Liver (tissue), 9 donors: ENCODE results near the gene BRAT1. TPM values are rescaled to one million over a fixed set of nuclear protein-coding genes. Genes with fewer than 3 reads are reported as not detected.

ENCODE experiments used
- DNase-seq: peaks from one replicate; pipeline ENCODE4 v3.0.0-alpha.2; 2017; ENCODE audit warnings: low spot score
- H3K27ac ChIP-seq, 2 donors: one replicate each; pipeline ENCODE4 v1.7.0; 2013; ENCODE audit warnings: inconsistent platforms in 2 of 2, low read length in 2 of 2, control low read depth in 1 of 2, low read depth in 1 of 2, mild to moderate bottlenecking in 1 of 2
- H3K27me3 ChIP-seq, 4 donors: one replicate each; pipeline versions ENCODE4 v1.6.1 to v1.7.0; 2013; ENCODE audit warnings: low read length in 3 of 4, inconsistent platforms in 1 of 4, mild to moderate bottlenecking in 1 of 4, moderate library complexity in 1 of 4; ENCODE audit not compliant: control insufficient read depth in 4 of 4, insufficient read depth in 4 of 4
- H3K36me3 ChIP-seq, 4 donors: one replicate each; pipeline versions ENCODE4 v1.6.1 to v1.7.0; 2013; ENCODE audit warnings: low read length in 3 of 4, mild to moderate bottlenecking in 3 of 4, low read depth in 1 of 4, moderate library complexity in 1 of 4; ENCODE audit not compliant: control insufficient read depth in 4 of 4, insufficient read depth in 3 of 4
- H3K4me1 ChIP-seq, 4 donors: one replicate each; pipeline versions ENCODE4 v1.6.1 to v1.7.0; 2013; ENCODE audit warnings: low read length in 3 of 4, mild to moderate bottlenecking in 3 of 4, moderate library complexity in 1 of 4; ENCODE audit not compliant: control insufficient read depth in 4 of 4, insufficient read depth in 4 of 4
- H3K4me3 ChIP-seq, 3 donors: one replicate each; pipeline versions ENCODE4 v1.6.1 to v1.7.0; 2013; ENCODE audit warnings: low read length in 3 of 3, control low read depth in 1 of 3, low read depth in 1 of 3, mild to moderate bottlenecking in 1 of 3
- H3K9ac ChIP-seq, 2 donors: one replicate each; pipeline ENCODE4 v1.7.0; 2013; ENCODE audit warnings: low read length in 2 of 2, mild to moderate bottlenecking in 2 of 2, moderate library complexity in 2 of 2, control low read depth in 1 of 2, low read depth in 1 of 2
- H3K9me3 ChIP-seq, 4 donors: one replicate each; pipeline versions ENCODE4 v1.6.1 to v1.7.0; 2013; ENCODE audit warnings: low read length in 3 of 4; ENCODE audit not compliant: control insufficient read depth in 4 of 4
- EGR1 ChIP-seq, 2 donors: IDR thresholded peaks; 2 replicates each; pipeline ENCODE4 v1.6.1; 2016 to 2018; ENCODE audit warnings: antibody characterized with exemption in 2 of 2, low read depth in 2 of 2
- GABPA ChIP-seq, 2 donors: IDR thresholded peaks in 1 of 2; conservative IDR thresholded peaks in 1 of 2; 2 replicates each; pipeline ENCODE4 v1.6.1; 2016; ENCODE audit warnings: antibody characterized with exemption in 2 of 2, mild to moderate bottlenecking in 1 of 2, moderate library complexity in 1 of 2
- HNF4A ChIP-seq, 2 donors: conservative IDR thresholded peaks; 2 replicates each; pipeline ENCODE4 v1.6.1; 2016; ENCODE audit warnings: antibody characterized with exemption in 2 of 2, mild to moderate bottlenecking in 2 of 2
- HNF4G ChIP-seq: IDR thresholded peaks from 2 replicates; pipeline ENCODE4 v1.6.1; 2016; ENCODE audit warnings: antibody characterized with exemption
- RAD21 ChIP-seq, 2 donors: IDR thresholded peaks; 2 replicates each; pipeline ENCODE4 v1.6.1; 2016; ENCODE audit warnings: antibody characterized with exemption in 2 of 2, mild to moderate bottlenecking in 2 of 2
- RXRA ChIP-seq, 2 donors: IDR thresholded peaks; 2 replicates each; pipeline ENCODE4 v1.6.1; 2017 to 2018; ENCODE audit warnings: antibody characterized with exemption in 2 of 2, mild to moderate bottlenecking in 1 of 2
- SP1 ChIP-seq: IDR thresholded peaks from 2 replicates; pipeline ENCODE4 v1.6.1; 2018; ENCODE audit warnings: antibody characterized with exemption, mild to moderate bottlenecking
- whole genome bisulfite sequencing: extraction: QIAGEN DNeasy Blood & Tissue Kit; methylation state at CpG from one replicate; pipeline ENCODE4 v1.1.7; 2013; 5-methylcytosine and 5-hydroxymethylcytosine counted together
- polyA plus RNA-seq, 2 donors: library from polyadenylated mRNA; stranded (reverse) in 1 of 2; unstranded in 1 of 2; fragments of 200-250 nt in 1 of 2; fragments of >200 nt in 1 of 2; fragmentation: Nextera tagmentation in 1 of 2; extraction: Ambion mirVana in 1 of 2; gene quantifications; one replicate each; pipeline versions ENCODE4 v1.2.1 to v1.2.3, GENCODE V29; 2013 to 2015
- total RNA-seq, 2 donors: library from RNA; depleted of rRNA; stranded (reverse); fragments of >200 nt; gene quantifications; one replicate each; pipeline ENCODE4 v1.2.3, GENCODE V29; 2014
- TF ChIP-seq, protein P1 (sequence below): IDR thresholded peaks from 2 replicates; pipeline ENCODE4 v1.6.1; 2016; ENCODE audit warnings: antibody characterized with exemption, mild to moderate bottlenecking
- TF ChIP-seq, protein P2 (sequence below): IDR thresholded peaks from 2 replicates; pipeline ENCODE4 v1.6.1; 2016; ENCODE audit warnings: antibody characterized with exemption
- donor health status: healthy.
- donor health status: healthy.
- donor health status: healthy.
- donor health status: healthy.
- donor health status: healthy.

The BRAT1 gene
- total and polyA plus RNA-seq, 4 donors = 10.0 to 20.7 (median 16.7) TPM

DNA sequence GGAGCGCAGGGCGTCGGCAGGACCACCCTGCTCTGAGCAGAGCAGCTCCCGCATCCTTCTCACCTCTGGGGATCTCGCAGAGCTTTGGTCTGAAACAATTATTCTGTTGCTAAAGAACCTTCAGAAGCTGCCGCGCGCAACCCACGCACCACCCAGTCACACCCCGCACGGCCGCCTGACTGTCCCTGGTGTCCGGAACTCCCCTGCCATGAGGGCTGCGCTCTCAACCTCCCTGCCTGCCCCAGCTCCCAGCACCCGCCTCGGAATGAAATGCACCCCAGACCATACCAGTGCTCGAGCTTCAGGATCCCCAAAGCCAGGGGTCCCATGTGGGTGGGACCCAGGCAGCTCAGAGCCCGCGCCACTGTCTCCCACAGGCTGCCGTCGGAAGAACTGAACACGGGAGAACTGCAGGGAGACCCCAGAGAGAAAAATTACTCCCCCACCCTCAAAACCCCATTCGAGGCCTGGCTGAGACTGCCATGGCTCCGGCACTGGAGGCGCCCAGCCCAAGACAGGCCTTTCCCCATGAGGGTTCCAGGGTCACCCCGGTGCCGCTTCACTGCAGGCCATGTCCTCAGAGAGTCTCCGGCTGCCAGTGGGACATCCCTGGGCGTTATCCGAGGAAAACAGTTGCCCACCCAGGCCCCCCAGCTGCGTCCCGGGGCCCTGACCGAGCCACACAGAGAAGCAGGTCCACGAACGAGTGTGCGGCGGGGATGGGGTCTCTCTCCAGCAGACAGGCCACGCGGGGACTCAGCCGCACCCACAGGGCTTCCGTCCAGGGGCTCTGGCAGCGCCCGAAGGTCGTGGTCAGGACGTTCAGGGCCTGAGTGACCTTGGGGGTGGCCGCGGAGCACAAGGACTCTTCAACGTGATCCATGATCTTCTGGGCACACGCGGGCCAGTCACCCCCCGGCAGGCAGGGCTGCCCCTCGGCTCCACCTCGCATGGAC, 12.1 kb downstream of the BRAT1 start:
- no peak for DNase-seq

DNA sequence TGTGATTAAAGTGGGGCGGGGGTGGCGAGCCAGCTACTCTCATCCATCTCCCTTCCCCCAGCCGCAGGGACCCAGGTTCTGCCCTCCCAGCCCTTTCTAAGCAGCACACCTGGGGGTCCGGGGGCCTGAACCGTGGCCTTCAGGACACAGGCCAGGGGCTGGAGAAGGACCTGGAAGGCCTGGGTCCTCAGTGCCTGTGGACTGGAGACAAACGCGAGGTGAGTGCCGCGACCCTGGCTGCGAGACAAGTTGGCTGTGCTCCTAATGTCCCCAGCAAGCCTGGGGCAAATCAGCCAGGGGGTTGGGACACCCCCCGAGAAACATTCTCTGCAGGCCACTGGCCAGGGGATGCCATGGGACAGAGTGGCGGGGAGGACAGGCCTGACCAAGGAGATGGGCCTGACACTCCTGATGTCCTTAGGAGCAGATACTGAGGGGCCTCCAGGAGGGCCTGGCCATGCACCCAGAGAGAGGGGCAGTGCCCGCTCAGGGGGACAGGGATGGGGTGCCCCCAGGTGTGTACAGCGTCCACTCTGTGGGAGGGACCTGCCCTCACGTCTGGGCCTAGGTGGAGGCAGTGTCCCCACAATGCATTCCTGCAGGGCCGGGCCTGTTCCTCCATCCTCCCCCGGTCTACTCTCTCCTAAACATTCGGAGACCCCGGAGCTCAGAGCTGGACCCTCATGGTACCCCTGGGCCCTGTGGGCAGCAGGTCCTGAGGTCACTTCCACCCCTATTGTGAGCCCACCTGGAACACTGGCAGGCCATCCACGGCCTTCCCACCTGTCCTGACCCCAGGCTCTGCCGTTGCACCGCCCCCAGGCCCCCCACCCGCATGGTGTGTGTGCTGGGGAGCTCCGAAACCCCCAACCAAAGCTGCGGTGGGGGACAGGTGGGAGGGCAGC, 13.1 kb downstream of the BRAT1 start:
- no peak overlapping the region for H3K4me3 ChIP-seq
- no peak overlapping the region for H3K9ac ChIP-seq
- no peaks in the 10 kb centered on the region for H3K4me1 ChIP-seq
- no peak for DNase-seq
- no peak overlapping the region for H3K27ac ChIP-seq
- TF ChIP-seq HNF4G (no peak), RXRA (IDR thresholded peaks at IDR 0.05) (no peak), GABPA (IDR thresholded peaks at IDR 0.05 in 1 of 2, conservative IDR thresholded peaks at IDR 0.05 in 1 of 2) (no peak), EGR1 (IDR thresholded peaks at IDR 0.05; ENCODE audit: low read depth in 2 of 2) (no peak)
- TF ChIP-seq, protein P1, sequence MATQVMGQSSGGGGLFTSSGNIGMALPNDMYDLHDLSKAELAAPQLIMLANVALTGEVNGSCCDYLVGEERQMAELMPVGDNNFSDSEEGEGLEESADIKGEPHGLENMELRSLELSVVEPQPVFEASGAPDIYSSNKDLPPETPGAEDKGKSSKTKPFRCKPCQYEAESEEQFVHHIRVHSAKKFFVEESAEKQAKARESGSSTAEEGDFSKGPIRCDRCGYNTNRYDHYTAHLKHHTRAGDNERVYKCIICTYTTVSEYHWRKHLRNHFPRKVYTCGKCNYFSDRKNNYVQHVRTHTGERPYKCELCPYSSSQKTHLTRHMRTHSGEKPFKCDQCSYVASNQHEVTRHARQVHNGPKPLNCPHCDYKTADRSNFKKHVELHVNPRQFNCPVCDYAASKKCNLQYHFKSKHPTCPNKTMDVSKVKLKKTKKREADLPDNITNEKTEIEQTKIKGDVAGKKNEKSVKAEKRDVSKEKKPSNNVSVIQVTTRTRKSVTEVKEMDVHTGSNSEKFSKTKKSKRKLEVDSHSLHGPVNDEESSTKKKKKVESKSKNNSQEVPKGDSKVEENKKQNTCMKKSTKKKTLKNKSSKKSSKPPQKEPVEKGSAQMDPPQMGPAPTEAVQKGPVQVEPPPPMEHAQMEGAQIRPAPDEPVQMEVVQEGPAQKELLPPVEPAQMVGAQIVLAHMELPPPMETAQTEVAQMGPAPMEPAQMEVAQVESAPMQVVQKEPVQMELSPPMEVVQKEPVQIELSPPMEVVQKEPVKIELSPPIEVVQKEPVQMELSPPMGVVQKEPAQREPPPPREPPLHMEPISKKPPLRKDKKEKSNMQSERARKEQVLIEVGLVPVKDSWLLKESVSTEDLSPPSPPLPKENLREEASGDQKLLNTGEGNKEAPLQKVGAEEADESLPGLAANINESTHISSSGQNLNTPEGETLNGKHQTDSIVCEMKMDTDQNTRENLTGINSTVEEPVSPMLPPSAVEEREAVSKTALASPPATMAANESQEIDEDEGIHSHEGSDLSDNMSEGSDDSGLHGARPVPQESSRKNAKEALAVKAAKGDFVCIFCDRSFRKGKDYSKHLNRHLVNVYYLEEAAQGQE = no peak
- TF ChIP-seq, protein P2, sequence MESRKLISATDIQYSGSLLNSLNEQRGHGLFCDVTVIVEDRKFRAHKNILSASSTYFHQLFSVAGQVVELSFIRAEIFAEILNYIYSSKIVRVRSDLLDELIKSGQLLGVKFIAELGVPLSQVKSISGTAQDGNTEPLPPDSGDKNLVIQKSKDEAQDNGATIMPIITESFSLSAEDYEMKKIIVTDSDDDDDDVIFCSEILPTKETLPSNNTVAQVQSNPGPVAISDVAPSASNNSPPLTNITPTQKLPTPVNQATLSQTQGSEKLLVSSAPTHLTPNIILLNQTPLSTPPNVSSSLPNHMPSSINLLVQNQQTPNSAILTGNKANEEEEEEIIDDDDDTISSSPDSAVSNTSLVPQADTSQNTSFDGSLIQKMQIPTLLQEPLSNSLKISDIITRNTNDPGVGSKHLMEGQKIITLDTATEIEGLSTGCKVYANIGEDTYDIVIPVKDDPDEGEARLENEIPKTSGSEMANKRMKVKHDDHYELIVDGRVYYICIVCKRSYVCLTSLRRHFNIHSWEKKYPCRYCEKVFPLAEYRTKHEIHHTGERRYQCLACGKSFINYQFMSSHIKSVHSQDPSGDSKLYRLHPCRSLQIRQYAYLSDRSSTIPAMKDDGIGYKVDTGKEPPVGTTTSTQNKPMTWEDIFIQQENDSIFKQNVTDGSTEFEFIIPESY = no peak
- H3K36me3 ChIP-seq = peaks cover 16 to 70% (median 30%) of the 10 kb centered on the region in 4 donors
- 94% methylated on average over 25 of the region's 25 CpGs for WGBS
- H3K9me3 ChIP-seq = no peaks in the 10 kb centered on the region
- H3K27me3 ChIP-seq = no peaks in the 10 kb centered on the region

More for the DNA sequence above, 12.1 kb downstream of the BRAT1 start:
- Histone ChIP-seq H3K36me3 (peaks cover 19 to 75% (median 30%) of the 10 kb centered on the region in 4 donors), H3K4me3 (no peak overlapping the region), H3K4me1 (no peaks in the 10 kb centered on the region), H3K27me3 (no peaks in the 10 kb centered on the region), H3K9ac (no peak overlapping the region), H3K27ac (no peak overlapping the region), H3K9me3 (no peaks in the 10 kb centered on the region)
- 94% methylated on average over 53 of the region's 53 CpGs for WGBS
- TF ChIP-seq GABPA (IDR thresholded peaks at IDR 0.05 in 1 of 2, conservative IDR thresholded peaks at IDR 0.05 in 1 of 2) = no peak
- no peak for TF ChIP-seq HNF4A (conservative IDR thresholded peaks at IDR 0.05)
- TF ChIP-seq HNF4G = no peak
- no peak for TF ChIP-seq RAD21 (IDR thresholded peaks at IDR 0.05)
- TF ChIP-seq SP1 = no peak
- TF ChIP-seq, protein P1 = no peak
